ENCODE results near the gene MGLL.

The MGLL gene

DNA sequence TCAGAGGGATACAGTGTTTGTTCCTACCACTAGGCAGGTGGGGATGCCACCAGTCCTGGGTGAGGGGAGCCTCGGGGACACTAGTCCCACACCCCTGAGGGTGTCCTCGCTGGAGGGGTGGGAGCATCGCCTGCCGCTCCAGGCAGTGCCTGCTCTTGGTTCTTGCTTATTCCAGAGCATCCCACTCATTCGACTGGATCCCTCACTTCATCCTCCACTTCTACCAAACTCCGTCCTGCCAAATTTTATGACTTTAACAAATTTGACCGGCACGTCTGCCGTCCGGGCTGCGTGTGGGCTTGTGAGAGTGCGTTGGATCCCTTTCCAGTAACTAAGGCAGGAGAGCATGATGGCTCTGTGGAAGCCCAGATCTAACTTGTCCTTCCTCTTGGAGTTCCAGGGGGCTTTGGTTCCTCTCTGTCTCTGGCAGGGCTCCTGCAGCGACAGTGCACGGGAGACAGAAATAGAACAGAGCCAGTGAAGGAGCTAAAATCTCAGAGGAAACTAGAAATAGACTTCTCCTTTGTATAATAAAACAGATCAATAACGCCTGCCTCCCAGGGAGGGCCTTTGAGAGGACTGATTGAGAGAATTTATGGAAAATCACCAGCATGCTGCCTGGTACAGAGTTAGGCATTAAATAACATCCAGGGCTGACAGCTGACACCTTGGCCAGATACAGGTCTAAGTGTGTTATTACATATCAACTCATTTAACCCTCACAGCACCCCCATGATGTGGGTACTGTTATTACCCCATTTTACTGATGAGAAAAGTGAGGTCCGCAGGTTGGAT is 34.5 kb downstream of the MGLL start:
- DNase-seq, result no peak

DNA sequence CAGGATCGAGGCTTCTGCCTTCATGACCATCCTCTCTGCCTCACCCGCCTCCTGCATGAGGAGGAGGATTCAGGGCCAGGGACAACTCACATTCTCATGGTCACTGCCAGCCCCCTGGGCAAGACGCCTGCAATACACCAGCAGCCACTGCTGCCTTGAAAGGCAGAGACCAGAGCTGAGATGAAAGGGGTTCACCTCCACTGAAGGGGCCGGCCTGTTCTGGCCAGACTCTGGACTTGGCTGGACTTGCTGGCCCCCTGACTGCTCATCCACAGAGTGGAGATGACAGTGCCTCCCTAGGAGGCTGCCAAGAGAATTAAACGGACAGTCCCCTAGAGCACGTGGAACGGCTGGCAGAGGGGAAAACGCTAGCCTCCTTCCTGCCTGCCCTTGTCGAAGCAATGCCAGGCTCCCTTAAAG is 35.2 kb downstream of the MGLL start:
- no peak for DNase-seq

DNA sequence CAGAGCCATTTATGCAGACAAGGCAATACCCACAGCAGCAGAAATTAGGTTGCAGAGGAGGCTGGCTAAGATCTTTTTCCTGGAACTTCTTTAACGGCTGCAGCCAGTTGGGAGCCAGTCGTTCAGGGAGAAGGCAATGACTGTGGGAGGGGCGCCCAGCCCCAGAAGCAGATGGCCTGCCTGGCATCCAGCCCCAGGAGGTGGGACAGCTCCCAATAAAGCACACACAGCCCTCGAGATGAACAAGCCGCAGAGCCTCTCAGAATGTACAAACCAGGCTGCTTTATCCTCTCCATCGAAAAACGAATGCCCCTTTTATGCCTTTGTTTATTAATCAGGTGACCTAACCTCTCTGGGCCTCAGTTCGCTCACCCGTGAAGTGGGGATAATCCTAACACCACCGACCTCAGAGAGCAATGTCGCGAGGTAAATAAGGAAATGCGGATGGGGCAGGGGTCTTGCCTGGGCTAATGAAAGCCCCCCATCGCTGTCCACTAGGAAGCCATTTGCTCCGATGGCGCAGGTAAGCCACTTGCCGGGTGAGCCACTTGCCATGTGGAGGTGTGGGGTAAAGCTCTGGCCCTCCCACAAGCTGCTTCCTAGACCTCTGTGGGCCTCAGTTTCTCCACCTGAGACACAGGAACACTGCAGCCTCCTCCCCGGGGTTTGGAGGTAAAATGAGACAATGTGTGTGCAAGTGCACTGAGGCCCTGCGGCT is 35.8 kb downstream of the MGLL start:
- DNase-seq, result peak; percentile 24

DNA sequence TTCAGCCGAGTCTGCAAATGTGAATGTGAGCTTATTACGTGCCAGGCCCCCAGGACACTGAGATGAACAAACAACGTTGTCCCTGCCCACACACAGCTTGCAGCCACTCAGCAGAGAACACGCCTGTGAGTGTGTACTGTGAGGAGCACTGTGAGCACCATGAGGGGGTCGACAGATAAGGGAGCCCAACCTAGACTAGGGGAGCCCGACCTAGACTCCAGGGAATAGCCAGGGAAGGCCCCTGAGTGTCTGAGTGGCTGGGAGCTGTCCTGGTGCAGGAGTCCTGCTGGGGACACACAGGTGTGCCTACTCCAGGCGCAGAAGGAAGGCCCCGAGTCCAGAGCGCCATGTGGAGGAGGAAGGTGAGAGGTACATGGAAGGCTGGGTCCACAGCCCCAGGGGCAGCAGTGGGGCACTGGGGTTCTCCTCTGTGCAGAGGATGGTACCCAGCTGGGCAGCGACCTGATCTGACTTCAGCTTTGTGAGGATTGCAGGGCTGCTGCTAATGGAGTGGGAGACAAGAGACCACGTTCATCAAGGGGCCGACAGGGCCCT is 36.5 kb downstream of the MGLL start:
- no peak for DNase-seq

DNA sequence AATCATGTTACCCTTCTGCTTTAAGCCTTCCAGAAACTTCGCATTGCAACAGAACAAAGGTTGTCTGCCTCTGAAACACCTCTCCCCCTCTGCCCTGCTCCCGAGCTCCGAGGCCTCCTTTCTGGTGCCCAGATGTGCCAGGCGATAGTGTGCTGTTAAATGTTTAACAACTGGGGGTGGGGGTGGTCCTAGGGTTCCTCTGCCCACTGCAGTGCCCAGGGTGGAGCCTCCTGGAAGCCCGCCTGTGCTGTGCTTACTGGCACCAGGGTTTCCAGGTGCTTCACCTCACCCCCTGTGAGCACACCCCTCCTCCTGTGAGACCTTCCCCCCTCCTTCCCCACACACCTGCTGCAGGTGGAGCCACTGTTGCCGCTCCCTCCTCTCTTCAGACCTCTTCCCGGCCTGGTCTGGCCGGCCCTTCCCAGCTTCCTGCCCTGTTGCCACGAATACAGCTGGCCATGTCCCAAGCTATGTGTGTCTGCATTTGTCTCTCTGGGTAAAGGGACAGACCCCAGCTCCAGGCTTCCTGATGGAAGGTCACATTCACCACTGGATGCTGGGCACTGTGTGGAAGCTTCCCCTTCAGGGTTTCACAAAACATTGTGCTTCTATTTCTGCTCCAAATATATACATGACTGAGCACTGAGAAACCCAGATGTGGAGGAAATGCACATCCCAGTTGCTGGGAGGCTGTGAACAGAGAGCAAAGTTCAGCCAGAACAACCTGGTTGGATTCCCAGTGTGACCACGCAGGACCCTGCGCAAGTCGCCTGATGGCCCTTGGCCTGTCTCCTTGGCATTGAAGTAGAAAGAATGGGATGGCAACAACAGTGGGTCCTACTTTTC is 37.2 kb downstream of the MGLL start:
- DNase-seq, result peak; percentile 68

DNA sequence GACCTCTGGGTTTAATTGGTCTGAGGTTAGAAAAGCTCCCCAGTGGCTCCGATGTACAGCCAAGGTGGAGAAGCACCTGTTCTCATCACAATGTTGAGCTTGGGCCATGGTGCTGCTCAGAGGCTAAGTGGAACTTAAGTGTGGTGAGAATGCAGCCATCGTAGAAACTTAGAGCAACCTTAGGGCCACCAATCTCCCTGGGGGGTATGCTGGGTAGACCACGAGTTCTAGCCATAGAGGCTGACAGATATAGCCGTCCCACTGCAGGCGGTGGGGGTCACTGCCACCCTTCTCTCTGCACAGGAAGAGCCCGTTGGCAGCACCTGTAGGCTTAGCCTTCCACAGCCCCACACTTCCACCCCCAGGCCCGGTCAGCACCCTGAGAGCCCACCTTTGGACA is 38.0 kb downstream of the MGLL start:
- no peak for DNase-seq

DNA sequence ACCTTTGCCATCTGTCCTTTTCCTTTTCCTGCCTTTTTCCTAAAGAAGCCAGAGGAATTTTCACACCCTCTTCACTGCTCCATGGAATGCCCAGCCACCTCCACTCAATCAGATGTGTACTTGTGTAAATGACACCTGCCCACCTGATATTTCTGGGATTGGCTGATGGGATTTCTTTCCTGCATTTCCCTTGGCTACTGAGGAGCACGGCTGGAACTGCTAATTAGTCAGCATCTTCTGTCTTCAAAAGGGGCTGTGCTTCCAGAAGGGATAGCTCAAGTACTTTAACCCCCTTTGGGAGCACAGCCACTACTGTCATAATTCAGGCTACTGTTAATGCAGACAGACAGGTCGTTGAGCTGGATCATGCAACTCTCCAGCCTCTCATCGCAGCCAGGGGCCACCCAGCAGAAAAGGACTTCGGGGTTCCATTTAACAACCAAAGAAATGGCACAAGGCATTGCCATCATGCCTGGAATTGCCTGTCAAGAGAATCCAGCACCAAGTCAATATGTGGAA is 38.6 kb downstream of the MGLL start:
- no peak for DNase-seq

DNA sequence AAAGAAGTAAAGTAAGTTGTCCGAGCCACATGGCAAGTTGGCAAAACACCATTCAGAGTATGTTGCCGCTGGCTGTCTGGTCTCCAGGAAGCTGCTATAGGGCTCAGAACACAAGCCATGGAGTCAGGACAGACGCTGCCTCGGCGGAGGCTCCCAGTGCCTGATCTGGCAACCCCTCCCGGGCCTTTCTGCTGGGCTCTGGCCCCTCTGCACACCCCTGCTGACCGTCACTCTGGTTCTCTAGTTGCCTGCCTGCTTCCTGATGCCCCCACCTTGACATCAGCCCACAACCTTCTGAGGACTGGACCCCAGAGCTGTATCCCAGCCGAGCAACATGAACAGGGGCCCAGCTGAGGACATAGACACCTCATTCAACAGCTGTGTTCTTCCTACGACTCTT is 39.1 kb downstream of the MGLL start:
- DNase-seq, result no peak

DNA sequence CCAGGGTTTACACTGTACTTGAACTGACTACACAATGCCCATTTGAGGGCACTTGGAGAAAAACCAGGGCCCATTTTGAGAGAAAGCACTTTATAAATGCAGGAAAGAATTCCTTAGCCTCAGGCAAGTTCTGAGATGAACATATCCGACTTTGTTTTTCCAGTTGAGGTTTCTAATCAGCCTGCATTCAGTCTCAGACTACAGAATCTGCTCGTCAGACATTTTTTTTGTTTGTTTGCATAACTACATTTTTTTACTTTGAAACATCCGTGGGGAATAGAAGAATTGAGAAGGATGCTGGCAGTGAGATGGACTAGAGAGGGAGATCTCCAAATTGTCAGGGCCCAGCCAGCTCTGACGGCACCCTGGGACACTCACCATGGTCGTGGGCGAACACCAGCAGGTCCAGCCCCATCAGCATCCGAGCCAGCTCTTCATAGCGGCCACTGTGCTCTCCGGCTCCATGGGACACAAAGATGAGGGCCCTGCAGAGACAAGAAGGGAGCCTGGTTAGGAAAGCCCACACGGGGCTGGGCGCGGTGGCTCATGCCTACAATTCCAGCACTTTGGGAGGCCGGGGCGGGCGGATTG is 40.8 kb downstream of the MGLL start:
- DNase-seq, result no peak

DNA sequence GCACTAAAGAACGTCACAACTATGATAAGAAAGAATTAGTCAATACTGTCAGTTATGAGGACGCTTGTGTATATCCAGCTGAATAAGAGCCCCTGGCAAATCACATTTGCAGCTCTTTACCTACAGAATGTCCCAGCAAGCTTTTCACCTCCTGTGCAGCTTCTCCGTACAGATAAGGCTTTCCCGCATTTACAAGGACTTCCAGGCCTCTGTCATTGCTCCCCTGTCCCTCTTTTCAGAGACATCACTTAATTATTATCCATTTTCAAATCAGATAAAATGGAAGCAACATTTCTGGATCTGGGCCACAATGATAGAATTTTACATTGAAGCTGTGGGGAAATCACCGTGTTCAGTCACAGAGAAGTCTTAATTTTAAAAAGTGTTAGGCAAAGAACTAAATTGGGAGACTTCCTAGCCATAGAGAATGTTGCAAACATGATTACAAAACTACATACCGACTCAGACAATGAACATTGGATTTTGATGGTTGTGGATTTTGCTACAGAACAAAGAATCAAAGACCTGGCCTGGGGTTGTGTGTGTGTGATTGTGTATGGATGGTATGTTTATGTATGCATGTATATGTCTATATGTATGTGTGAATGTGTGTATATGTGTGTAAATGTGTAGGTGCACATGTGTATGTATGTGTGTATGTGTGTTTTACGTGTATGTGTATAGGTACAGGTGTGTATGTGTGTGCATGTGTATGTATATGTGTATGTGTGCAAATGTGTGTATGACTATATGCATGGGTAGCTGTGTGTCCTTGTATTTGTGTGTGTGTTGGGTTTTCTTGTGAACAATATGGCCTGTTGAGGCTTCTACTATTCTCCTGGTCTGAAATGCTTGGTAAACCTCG is 41.5 kb downstream of the MGLL start:
- no peak for DNase-seq

DNA sequence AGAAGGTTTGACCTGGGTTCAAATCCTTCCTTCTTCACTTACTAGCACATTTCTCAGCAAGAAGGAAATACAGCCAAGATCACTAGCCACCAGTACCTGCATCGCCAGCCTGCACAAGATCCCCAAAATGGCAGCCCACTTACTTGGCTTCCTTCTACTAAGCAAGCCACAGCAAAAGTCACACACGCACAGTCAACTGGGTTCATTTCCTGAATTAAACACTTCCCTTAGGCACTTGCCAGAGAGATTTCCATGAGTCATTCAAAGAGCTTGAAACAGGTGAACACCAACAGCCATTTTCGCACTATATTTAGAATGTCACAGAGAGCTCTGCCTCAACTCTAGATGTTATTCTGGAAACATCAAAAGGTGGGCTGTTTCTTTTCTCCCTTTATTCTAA is 42.6 kb downstream of the MGLL start:
- DNase-seq, result no peak

DNA sequence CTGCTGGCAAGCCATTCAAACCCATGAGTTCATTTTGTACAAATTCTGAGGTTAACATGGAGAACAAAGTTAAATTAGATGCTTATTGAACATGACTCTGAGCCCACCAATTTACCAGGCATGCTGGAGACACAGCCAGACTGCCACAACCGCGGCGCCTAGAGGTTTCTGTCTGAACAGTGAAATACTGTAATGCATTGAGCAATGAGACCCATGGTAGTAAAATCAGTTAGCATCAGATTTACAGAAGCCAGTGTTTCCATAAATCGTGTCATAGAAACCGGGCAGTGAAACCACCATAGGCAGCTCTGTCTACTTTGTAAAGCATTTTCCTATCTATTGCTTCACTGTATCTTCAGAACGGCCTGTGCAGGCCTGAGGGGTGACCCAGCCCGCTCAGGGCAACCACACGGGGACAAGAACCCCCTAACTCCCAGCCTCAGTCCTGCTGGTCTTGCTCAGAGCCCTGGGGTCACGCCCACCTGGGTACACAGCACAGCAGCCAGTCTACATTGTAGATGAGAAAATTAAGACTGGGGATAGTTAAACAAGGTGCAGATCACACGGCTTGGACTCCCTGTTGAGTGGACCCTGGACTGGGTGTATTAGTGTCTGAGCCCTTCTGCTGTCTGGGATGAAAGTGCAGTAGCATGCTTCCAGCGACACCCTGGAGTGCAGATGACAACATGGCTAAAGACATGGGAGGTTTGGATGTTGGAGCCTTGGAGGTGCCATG is 44.2 kb downstream of the MGLL start:
- DNase-seq, result no peak

DNA sequence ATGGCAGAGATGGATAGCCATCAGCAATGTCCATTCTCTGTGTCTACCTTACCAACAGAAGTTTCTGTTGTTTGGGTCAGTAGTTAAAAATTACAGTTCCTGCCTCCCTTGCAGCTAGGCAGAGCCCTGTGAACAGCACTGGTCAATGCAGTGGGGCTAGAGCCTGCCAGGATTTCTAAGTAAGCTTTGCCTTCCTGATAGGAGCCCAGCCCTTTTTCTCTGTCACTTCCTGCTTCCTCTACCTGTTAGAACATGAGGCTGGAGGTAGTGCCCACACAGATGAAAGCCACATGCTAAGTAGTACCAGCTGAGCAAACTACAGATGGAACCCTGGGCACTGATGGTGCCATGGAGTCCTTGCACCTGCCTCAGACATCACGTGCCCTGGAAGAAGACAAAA is 45.0 kb downstream of the MGLL start:
- DNase-seq, result no peak

DNA sequence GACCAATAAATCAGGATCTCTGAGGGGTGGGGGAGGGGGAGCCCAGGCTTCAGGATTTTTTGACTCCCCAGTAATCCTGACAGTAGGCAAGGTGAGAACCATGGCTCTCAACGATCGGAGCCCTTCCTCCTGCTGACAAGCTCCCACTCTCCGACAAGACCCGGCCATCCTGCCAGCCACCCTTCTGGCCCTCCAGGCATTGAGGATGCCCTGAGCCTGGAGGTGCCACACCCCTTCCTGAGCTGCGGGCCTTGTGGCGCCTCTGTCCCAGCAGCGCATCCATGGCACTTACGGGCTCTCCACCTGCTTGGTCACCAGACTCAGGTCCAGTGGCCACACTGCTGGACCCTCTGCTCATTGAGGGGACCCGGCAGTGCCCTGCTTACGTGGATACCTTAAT is 46.0 kb downstream of the MGLL start:
- no peak for DNase-seq

DNA sequence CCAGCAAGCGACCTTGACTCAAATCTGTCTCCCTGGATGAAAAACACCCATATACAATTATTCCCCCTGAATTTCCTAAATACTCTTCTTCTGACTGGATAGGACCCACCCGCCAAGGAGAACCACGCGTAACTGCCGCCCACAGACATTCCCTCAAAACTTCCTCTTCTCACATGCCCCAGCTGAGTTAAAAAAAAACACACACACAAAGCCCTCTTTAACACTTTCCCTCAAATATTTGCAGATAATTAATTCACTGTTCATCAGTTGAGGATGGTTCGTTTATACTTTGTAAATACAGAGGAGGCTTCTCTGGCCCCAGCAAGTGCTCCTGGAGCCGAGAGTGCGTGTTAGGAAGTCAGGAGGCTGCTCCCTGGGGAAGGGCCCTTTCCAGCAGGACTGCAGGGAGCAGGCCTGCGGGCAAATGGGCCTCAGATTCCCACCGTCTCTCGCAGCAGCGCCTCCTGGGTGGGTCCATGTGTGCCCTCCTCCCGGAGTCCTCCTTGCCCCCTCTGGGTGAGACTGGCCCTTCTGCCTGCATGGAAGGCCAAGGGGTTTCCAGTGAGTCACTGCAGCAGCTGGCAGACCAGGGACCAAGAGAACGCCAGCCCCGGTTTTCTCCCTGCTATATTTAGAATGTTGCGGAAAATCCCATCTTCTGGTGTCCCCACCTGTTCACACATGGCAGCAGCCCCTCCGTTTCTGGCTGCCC is 46.8 kb downstream of the MGLL start:
- DNase-seq, result no peak

DNA sequence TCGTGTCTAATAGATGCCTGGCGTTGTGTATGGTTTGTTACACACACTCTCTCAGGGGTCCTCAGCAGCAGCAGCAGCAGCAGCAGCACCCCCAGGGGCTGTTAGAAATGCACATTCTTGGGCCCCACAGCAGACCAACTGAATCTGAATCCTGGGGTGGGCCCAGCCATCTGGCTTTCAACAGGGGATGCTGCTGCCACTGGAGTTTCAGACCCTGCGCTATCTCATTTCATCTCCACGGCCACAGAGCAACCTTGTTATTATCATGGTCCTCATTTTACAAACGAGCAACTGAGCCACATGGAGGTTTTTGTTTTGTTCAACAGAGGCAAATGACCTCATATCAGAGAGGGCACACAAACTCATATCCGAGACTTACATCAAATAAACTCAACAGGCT is 47.7 kb downstream of the MGLL start:
- DNase-seq, result no peak

DNA sequence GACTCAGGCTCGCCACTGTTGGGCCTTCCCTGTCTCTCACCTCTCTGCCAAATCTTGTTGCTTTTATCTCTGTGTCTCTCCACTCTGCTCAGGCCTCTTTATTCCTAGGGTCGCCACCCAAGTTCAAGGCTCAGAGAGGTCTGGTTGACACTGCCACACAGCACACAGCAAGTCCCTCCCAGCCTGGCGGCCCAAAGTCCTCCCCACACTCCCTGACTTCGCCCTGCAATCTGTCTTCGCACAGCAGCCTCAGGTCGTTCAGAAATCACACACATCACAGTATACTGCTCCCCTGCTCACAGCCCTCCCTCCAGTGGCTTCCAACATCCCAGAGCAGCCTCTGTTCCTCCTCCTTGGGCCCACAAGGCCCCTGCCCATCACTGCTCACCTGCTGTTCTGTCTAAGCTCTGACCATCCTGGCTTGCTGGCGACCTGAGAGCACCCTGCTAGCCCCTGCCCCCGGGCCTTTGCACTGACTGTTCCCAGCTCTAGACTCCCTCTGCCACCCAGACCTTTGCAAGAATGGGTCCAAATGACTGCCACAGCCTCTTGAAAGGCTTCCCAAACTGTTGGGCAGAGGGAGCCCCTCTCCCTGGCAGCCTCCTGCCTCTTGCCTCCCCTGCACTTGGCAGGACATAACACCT is 48.4 kb downstream of the MGLL start:
- no peak for DNase-seq

DNA sequence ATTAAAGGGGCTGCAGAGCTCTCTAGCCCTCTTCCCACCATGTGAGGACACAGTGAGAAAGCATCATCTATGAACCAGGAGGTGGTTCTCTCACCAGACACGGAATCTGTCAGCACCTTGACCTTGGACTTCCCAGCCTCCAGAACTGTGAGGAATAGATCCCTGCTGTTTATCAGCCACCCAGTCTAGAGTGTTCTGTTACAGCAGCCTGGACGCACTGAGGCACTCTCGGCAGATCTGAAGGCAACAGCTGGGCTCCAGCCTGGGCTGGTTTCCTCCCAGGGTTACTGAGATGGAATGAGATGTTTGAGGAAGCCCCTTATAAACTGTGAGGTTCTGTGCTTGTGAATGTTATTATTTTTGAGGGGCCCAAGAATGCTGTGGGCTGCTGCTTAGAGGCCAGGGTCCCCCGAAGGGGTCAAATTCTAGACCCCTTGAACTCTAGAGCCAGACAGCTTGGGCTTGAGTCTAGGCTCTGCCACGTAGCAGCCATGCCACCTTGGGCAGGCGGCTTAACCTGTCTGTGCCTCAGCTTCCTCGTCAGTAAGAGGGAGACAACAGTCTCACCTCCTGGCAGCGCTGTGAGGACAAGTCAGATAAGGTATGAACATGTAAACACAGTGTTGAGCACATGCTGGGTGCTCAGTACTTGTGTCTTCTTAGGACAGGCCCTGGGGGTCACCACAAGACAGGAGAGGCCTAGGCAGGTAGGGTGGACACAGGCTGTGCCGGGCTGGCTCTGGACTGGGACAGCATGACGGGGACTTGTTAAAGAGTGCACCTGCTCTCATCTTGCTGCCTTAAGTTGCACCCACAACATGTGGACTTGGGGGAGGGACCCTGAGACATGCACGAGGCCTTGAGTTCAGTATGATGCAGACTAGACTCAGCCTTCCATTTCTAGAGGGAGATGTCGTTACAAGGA is 49.2 kb downstream of the MGLL start:
- DNase-seq, result no peak

DNA sequence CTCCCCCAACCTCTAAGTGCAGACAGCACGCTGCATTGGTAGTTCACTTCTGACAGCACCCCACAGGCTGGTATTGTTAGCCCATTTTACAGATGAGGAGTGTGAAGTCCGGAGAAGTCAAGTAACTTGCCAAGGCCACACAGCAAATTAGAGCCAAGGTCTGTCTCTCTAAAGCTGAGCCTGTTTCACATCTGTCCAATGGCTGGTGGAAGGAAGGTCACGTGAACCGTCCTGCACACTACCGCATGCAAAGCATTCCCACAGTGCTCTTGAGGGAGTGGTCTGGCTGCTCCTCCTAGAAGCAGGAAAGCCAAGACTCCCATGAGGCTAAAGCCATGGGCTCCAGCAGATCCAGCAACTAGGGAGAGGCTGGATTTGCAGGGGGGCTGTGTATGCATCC is 50.0 kb downstream of the MGLL start:
- DNase-seq, result no peak
